Measurements from ENCODE around the gene TNNI3.
"Not testable (repeated sequence)": the region's sequence is repeated elsewhere in the genome, so short reads cannot be mapped to it uniquely, and the experiment has no call there.

TNNI3 gene

GRCh38 chr19:55172741-55173140 lies 15.2 kb upstream of the TNNI3 start:
- no peak for DNase-seq (ENCODE audit: extremely low read depth, low read depth)
- TF ChIP-seq CTCF (IDR thresholded peaks at IDR 0.05; ENCODE audit: low read depth, low read length, missing control alignments) = no peak
- H3K4me3 ChIP-seq (replicated peaks; ENCODE audit: low read depth, low read length) = peak overlapping the region; percentile 47

GRCh38 chr19:55172318-55172717 lies 14.8 kb upstream of the TNNI3 start:
- H3K4me3 ChIP-seq (replicated peaks; ENCODE audit: low read depth, low read length); DNase-seq (ENCODE audit: extremely low read depth, low read depth): not testable (repeated sequence)

DNA sequence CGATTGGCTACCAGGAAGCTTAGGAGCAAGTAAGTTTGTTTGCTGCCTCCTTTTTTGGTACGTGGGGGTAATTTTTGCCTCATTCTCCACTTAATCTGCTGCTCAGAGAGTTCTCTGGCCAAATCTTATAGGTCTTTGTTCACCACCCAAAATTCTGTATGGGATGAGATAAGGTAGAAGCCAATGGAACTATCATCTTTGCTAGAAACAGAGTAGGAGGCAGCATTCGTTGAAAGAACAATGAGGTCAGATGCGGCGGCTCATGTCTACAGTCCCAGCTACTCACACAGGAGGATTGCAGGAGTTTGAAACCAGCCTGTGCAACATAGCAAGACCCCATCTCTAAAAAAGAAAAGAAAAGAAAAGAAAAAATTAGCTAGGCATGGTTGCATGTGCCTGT lies 13.9 kb upstream of the TNNI3 start:
- DNase-seq (ENCODE audit: extremely low read depth, low read depth) = no peak
- no peak overlapping the region for H3K4me3 ChIP-seq (replicated peaks; ENCODE audit: low read depth, low read length)
- TF ChIP-seq CTCF (IDR thresholded peaks at IDR 0.05; ENCODE audit: low read depth, low read length, missing control alignments) = no peak

- no peak overlapping the region for H3K4me3 ChIP-seq (replicated peaks; ENCODE audit: low read depth, low read length)
- DNase-seq (ENCODE audit: extremely low read depth, low read depth) = no peak
- TF ChIP-seq CTCF (IDR thresholded peaks at IDR 0.05; ENCODE audit: low read depth, low read length, missing control alignments) = no peak
These were observed 11.6 kb upstream of the TNNI3 start for GRCh38 chr19:55169136-55169535.

DNA sequence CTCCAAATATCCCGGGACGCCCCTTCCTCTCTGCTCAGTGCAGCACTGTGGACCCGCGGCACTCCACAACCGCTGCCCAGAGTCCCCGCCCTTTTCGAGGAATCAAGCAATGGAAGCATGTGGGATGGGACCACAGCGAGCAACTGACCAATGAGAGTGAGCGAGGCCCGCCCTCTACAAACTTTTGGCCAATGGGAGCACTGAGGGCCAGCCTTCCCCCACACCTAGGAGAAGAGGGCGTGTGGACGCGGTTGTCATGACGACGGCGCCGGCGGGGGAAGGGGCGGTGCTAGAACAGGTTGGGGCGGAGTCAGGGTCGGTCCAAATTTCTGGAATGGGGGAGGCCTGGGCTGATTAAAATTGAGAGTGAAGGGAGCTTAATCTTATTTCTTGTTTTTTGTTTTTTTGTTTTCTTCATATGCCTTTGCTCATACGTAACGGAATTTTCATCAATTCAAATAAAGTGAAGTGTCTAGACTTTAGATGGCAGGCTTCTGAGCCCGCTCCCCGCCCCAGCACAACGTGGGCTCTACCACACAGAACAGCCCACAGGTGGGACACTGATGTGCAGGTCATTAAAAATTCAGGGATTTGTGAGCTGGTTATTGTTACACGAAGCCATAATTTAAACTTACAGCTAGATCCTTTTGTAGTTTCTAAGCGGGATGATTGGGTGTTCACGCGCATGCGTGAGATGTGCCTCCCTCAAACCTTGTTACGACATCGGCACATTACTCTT lies 9.2 kb upstream of the TNNI3 start, which contains the start of gene DNAAF3:
Gene DNAAF3 (minus strand): TSS at position 84 of the 739 bp plus-strand sequence. CDS start 200 bp downstream, outside the sequence.
- DNase-seq (ENCODE audit: extremely low read depth, low read depth) = peak; percentile 97
- no peak for TF ChIP-seq CTCF (IDR thresholded peaks at IDR 0.05; ENCODE audit: low read depth, low read length, missing control alignments)
- H3K4me3 ChIP-seq (replicated peaks; ENCODE audit: low read depth, low read length) = peak within 1 kb of the TSS; percentile 43

- H3K4me3 ChIP-seq (replicated peaks; ENCODE audit: low read depth, low read length) = peak overlapping the region; percentile 43
- DNase-seq (ENCODE audit: extremely low read depth, low read depth) = no peak
These were observed 8.5 kb upstream of the TNNI3 start for GRCh38 chr19:55165952-55166529.

More at GRCh38 chr19:55165952-55166529, 8.5 kb upstream of the TNNI3 start:
- peak; percentile 74 for TF ChIP-seq CTCF (IDR thresholded peaks at IDR 0.05; ENCODE audit: low read depth, low read length, missing control alignments)

Measured in HFF-Myc (cell line).